ENCODE measurements around the gene GALNT9.

The GALNT9 gene

GRCh38 chr12:132218527-132218875 is 110.9 kb downstream of the GALNT9 start:
- Histone ChIP-seq H3K23ac (ENCODE audit: low read length in 2 of 2) (no peak overlapping the region), H3K4me2 (ENCODE audit: low read length, poor library complexity, severe bottlenecking) (no peak overlapping the region), H2BK15ac (ENCODE audit: low read depth, poor library complexity, severe bottlenecking) (no peak overlapping the region), H3K4me1 (ENCODE audit: control insufficient read depth, insufficient read depth, low read depth, low read length) (peaks cover 8% of the 10 kb centered on the region), H2AK5ac (ENCODE audit: low read length, severe bottlenecking) (no peak overlapping the region), H2AFZ (ENCODE audit: low read depth, low read length) (no peak overlapping the region), H3K27ac (ENCODE audit: low read length, poor library complexity, severe bottlenecking) (no peak overlapping the region), H3K4me3 (ENCODE audit: insufficient read depth in 1 of 2, low read depth in 1 of 2, low read length in 2 of 2) (no peak overlapping the region), H4K91ac (ENCODE audit: low read length) (no peak overlapping the region), H2BK12ac (ENCODE audit: low read length in 2 of 2) (no peak overlapping the region), H3K18ac (ENCODE audit: low read depth in 1 of 2, low read length in 2 of 2) (no peak overlapping the region), H2BK5ac (ENCODE audit: low read depth, low read length, poor library complexity, severe bottlenecking) (no peak overlapping the region), H4K8ac (ENCODE audit: low read length) (no peak overlapping the region), H2BK120ac (ENCODE audit: low read depth, low read length) (no peak overlapping the region), H3K14ac (ENCODE audit: low read length in 2 of 2) (no peak overlapping the region), H3K36me3 (ENCODE audit: control insufficient read depth in 1 of 2, insufficient read depth in 2 of 2, low read depth in 1 of 2, low read length in 2 of 2) (no peaks in the 10 kb centered on the region), H3K9ac (ENCODE audit: low read length) (no peak overlapping the region), H3K27me3 (ENCODE audit: control insufficient read depth in 1 of 2, insufficient read depth in 1 of 2, low read length in 2 of 2) (peaks cover 0 to 63% of the 10 kb centered on the region in 2 experiments), H3K79me1 (replicated peaks; ENCODE audit: low read length, poor library complexity, severe bottlenecking) (no peaks in the 10 kb centered on the region), H3K4ac (ENCODE audit: low read depth in 1 of 2, low read length in 2 of 2) (no peak overlapping the region), H3K9me3 (ENCODE audit: control insufficient read depth, low read length) (peaks cover 4% of the 10 kb centered on the region)
- WGBS: 79% methylated on average over 13 of the region's 14 CpGs
- no peak for DNase-seq

- Histone ChIP-seq H3K4ac (ENCODE audit: low read depth in 1 of 2, low read length in 2 of 2) (no peak overlapping the region), H3K27ac (ENCODE audit: low read length, poor library complexity, severe bottlenecking) (no peak overlapping the region), H3K18ac (ENCODE audit: low read depth in 1 of 2, low read length in 2 of 2) (no peak overlapping the region), H3K4me1 (ENCODE audit: control insufficient read depth, insufficient read depth, low read depth, low read length) (peaks cover 7% of the 10 kb centered on the region), H3K9ac (ENCODE audit: low read length) (no peak overlapping the region), H3K36me3 (ENCODE audit: control insufficient read depth in 1 of 2, insufficient read depth in 2 of 2, low read depth in 1 of 2, low read length in 2 of 2) (no peaks in the 10 kb centered on the region), H2AK5ac (ENCODE audit: low read length, severe bottlenecking) (no peak overlapping the region), H3K4me2 (ENCODE audit: low read length, poor library complexity, severe bottlenecking) (no peak overlapping the region), H4K91ac (ENCODE audit: low read length) (no peak overlapping the region), H3K79me1 (replicated peaks; ENCODE audit: low read length, poor library complexity, severe bottlenecking) (no peaks in the 10 kb centered on the region), H3K23ac (ENCODE audit: low read length in 2 of 2) (no peak overlapping the region), H2BK12ac (ENCODE audit: low read length in 2 of 2) (no peak overlapping the region), H2BK5ac (ENCODE audit: low read depth, low read length, poor library complexity, severe bottlenecking) (no peak overlapping the region), H3K9me3 (ENCODE audit: control insufficient read depth, low read length) (peaks cover 4% of the 10 kb centered on the region), H3K27me3 (ENCODE audit: control insufficient read depth in 1 of 2, insufficient read depth in 1 of 2, low read length in 2 of 2) (peaks cover 0 to 63% of the 10 kb centered on the region in 2 experiments), H2BK15ac (ENCODE audit: low read depth, poor library complexity, severe bottlenecking) (no peak overlapping the region), H2BK120ac (ENCODE audit: low read depth, low read length) (no peak overlapping the region), H2AFZ (ENCODE audit: low read depth, low read length) (no peak overlapping the region), H4K8ac (ENCODE audit: low read length) (no peak overlapping the region), H3K4me3 (ENCODE audit: insufficient read depth in 1 of 2, low read depth in 1 of 2, low read length in 2 of 2) (no peak overlapping the region), H3K14ac (ENCODE audit: low read length in 2 of 2) (no peak overlapping the region)
- DNase-seq: no peak
- 65% methylated on average over 7 of the region's 7 CpGs for WGBS
Measured at GRCh38 chr12:132217800-132218526, 111.4 kb downstream of the GALNT9 start.

GRCh38 chr12:132217371-132217770 is 112.0 kb downstream of the GALNT9 start:
- Histone ChIP-seq H2AFZ (ENCODE audit: low read depth, low read length) (no peak overlapping the region), H2BK15ac (ENCODE audit: low read depth, poor library complexity, severe bottlenecking) (no peak overlapping the region), H3K36me3 (ENCODE audit: control insufficient read depth in 1 of 2, insufficient read depth in 2 of 2, low read depth in 1 of 2, low read length in 2 of 2) (no peaks in the 10 kb centered on the region), H4K91ac (ENCODE audit: low read length) (no peak overlapping the region), H3K79me1 (replicated peaks; ENCODE audit: low read length, poor library complexity, severe bottlenecking) (no peaks in the 10 kb centered on the region), H2BK5ac (ENCODE audit: low read depth, low read length, poor library complexity, severe bottlenecking) (no peak overlapping the region), H3K4me3 (ENCODE audit: insufficient read depth in 1 of 2, low read depth in 1 of 2, low read length in 2 of 2) (no peak overlapping the region), H3K9me3 (ENCODE audit: control insufficient read depth, low read length) (peaks cover 4% of the 10 kb centered on the region), H3K18ac (ENCODE audit: low read depth in 1 of 2, low read length in 2 of 2) (no peak overlapping the region), H3K4me1 (ENCODE audit: control insufficient read depth, insufficient read depth, low read depth, low read length) (peaks cover under 1% of the 10 kb centered on the region), H2AK5ac (ENCODE audit: low read length, severe bottlenecking) (no peak overlapping the region), H3K4ac (ENCODE audit: low read depth in 1 of 2, low read length in 2 of 2) (no peak overlapping the region), H3K4me2 (ENCODE audit: low read length, poor library complexity, severe bottlenecking) (no peak overlapping the region), H4K8ac (ENCODE audit: low read length) (no peak overlapping the region), H3K9ac (ENCODE audit: low read length) (no peak overlapping the region), H3K14ac (ENCODE audit: low read length in 2 of 2) (no peak overlapping the region), H3K23ac (ENCODE audit: low read length in 2 of 2) (no peak overlapping the region), H2BK120ac (ENCODE audit: low read depth, low read length) (no peak overlapping the region), H3K27ac (ENCODE audit: low read length, poor library complexity, severe bottlenecking) (no peak overlapping the region), H3K27me3 (ENCODE audit: control insufficient read depth in 1 of 2, insufficient read depth in 1 of 2, low read length in 2 of 2) (peaks cover 0 to 61% of the 10 kb centered on the region in 2 experiments), H2BK12ac (ENCODE audit: low read length in 2 of 2) (no peak overlapping the region)
- WGBS: 76% methylated on average over 1 of the region's 1 CpG
- no peak for DNase-seq

- no peak for DNase-seq
- H2BK5ac ChIP-seq (ENCODE audit: low read depth, low read length, poor library complexity, severe bottlenecking): no peak overlapping the region
- no peak overlapping the region for H3K23ac ChIP-seq (ENCODE audit: low read length in 2 of 2)
- H2AK5ac ChIP-seq (ENCODE audit: low read length, severe bottlenecking): no peak overlapping the region
- no peak overlapping the region for H3K14ac ChIP-seq (ENCODE audit: low read length in 2 of 2)
- 73% methylated on average over 21 of the region's 21 CpGs for WGBS
- no peak overlapping the region for H2BK12ac ChIP-seq (ENCODE audit: low read length in 2 of 2)
- no peak overlapping the region for H3K18ac ChIP-seq (ENCODE audit: low read depth in 1 of 2, low read length in 2 of 2)
- peaks cover 0 to 52% of the 10 kb centered on the region in 2 experiments for H3K27me3 ChIP-seq (ENCODE audit: control insufficient read depth in 1 of 2, insufficient read depth in 1 of 2, low read length in 2 of 2)
- H3K4me2 ChIP-seq (ENCODE audit: low read length, poor library complexity, severe bottlenecking): no peak overlapping the region
- no peak overlapping the region for H3K27ac ChIP-seq (ENCODE audit: low read length, poor library complexity, severe bottlenecking)
- H3K4me3 ChIP-seq (ENCODE audit: insufficient read depth in 1 of 2, low read depth in 1 of 2, low read length in 2 of 2): no peak overlapping the region
- H3K9ac ChIP-seq (ENCODE audit: low read length): no peak overlapping the region
- H3K4me1 ChIP-seq (ENCODE audit: control insufficient read depth, insufficient read depth, low read depth, low read length): no peaks in the 10 kb centered on the region
- no peak overlapping the region for H4K8ac ChIP-seq (ENCODE audit: low read length)
- no peak overlapping the region for H2BK15ac ChIP-seq (ENCODE audit: low read depth, poor library complexity, severe bottlenecking)
- H3K36me3 ChIP-seq (ENCODE audit: control insufficient read depth in 1 of 2, insufficient read depth in 2 of 2, low read depth in 1 of 2, low read length in 2 of 2): no peaks in the 10 kb centered on the region
- H3K79me1 ChIP-seq (replicated peaks; ENCODE audit: low read length, poor library complexity, severe bottlenecking): no peaks in the 10 kb centered on the region
- H2AFZ ChIP-seq (ENCODE audit: low read depth, low read length): no peak overlapping the region
- no peak overlapping the region for H2BK120ac ChIP-seq (ENCODE audit: low read depth, low read length)
- no peak overlapping the region for H3K4ac ChIP-seq (ENCODE audit: low read depth in 1 of 2, low read length in 2 of 2)
- peaks cover 4% of the 10 kb centered on the region for H3K9me3 ChIP-seq (ENCODE audit: control insufficient read depth, low read length)
- H4K91ac ChIP-seq (ENCODE audit: low read length): no peak overlapping the region
Measured at GRCh38 chr12:132216354-132216987, 112.9 kb downstream of the GALNT9 start.
